LNCAP (cell line): ENCODE measurements around the gene CENPU.

ENCODE experiments used
- TF ChIP-seq, protein P1 (sequence below): fragments of 450-650 bp; IDR thresholded peaks from 2 replicates; pipeline ENCODE4 v1.5.1; 2017; ENCODE audit warnings: mild to moderate bottlenecking

CENPU gene, protein sequence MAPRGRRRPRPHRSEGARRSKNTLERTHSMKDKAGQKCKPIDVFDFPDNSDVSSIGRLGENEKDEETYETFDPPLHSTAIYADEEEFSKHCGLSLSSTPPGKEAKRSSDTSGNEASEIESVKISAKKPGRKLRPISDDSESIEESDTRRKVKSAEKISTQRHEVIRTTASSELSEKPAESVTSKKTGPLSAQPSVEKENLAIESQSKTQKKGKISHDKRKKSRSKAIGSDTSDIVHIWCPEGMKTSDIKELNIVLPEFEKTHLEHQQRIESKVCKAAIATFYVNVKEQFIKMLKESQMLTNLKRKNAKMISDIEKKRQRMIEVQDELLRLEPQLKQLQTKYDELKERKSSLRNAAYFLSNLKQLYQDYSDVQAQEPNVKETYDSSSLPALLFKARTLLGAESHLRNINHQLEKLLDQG

DNA sequence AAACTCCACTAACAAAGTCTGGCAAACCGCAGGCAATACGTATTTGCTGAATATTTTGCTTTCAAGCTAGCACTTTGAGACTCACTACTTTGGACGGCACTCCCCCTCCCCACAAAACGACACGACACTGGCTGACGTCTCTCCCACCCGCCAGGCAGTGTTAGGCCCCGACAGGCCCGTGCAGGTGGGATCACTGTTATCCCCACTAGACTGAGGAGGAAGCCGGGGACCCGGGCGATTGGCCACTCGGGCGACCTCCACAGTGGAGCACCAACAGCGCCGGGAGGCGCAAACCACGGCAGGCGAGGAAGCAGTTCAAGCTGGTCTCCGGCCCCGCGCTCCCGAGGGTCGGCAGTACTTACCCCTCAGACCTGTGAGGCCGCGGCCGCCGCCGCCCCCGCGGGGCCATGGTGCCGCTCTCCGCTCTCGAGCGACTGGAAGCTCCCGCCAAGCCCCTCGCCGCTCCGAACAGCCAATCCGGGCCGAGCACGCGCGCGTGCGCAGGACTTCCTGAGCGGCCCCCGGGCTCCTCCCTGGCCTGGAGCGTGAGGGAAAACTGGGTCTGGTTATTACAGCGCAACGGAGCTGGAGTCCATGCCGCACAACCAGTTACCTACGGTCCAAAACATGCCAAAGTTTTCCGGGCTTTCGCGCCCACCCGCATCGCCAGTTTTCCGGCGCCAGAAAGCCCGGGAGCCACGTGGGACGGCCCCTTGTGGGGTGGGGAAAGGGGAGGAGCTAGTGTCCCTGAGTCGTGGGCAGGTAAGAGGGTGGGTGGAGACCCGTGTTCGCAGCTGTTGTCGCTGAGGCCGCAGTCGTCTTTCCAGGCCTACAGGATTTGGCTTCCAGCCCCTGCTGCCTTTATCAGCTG, at the start of gene CENPU:
Gene CENPU, minus strand, starts transcription at position 443 of the 871 bp plus-strand sequence. Its CDS starts 34 bp downstream, at position 409.
- TF ChIP-seq, protein P1, sequence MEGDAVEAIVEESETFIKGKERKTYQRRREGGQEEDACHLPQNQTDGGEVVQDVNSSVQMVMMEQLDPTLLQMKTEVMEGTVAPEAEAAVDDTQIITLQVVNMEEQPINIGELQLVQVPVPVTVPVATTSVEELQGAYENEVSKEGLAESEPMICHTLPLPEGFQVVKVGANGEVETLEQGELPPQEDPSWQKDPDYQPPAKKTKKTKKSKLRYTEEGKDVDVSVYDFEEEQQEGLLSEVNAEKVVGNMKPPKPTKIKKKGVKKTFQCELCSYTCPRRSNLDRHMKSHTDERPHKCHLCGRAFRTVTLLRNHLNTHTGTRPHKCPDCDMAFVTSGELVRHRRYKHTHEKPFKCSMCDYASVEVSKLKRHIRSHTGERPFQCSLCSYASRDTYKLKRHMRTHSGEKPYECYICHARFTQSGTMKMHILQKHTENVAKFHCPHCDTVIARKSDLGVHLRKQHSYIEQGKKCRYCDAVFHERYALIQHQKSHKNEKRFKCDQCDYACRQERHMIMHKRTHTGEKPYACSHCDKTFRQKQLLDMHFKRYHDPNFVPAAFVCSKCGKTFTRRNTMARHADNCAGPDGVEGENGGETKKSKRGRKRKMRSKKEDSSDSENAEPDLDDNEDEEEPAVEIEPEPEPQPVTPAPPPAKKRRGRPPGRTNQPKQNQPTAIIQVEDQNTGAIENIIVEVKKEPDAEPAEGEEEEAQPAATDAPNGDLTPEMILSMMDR = no peak

DNA sequence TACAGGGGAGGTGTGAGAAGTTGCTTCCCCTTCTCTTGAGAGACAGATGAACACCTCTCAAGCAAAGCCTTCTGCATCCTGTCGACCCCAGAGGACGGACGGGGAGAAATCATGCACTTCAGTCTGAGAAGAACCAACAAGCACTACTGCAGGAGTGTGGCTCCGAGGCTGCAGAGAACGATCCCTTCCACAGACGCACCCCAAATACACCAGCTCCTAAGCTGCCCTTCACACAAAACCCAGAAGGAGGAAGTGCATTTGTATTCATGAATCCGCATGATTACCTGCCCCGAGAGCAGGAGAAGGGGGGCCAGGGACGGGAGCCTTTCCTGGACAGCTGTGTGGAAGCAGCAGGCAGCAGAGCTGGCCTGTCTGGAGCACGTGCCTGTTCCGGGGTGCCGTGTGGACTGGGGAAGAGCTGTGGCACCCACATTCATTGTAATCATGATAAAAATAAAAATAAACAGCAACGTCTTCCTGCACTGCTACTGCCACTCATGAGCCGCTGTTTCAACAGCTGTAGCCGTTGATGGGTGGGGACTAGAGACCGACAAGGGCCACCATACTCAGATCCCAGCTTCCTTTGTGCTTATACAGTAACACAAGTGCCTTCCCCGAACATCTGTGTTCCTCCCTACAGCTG, 49.0 kb upstream of the CENPU start:
- TF ChIP-seq, protein P1 = no peak

DNA sequence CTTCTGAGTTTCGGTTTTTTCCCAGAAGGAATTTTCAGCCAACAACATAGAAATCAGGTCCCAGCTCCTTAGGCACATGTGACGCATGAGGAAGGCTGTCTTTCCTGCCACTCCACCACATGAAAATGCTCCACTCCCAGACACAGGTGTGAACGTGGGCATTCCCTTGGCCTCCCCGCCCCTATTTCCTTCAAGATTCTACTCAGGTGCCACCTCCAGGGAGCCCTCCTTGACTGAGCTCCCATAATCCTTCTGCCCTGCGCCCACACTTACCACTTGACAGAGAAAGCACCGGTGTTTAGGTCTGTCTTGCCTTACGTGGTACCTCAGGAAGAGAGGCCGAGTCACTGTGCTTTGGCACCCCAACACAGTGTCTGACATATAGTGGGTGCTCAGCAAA, 44.4 kb upstream of the CENPU start:
- TF ChIP-seq, protein P1 = no peak

DNA sequence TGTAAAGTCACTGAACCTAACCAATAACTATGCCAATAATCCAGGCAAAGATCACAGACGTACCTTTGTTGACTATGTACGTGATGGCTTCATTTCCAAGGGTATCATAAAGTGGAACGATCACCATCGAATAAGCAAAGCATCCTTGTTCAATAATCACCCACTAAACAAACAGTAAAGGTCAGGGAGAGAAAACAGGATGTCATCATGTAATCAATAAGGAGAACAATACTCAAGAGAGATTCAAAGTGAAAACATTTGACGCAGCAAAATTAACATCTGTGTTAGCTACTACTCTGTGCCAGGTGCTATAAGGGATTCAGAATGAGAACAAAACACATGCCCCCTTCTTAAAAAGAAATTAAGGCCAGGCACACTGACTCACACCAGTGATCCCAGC, 42.9 kb upstream of the CENPU start:
- TF ChIP-seq, protein P1 = no peak

DNA sequence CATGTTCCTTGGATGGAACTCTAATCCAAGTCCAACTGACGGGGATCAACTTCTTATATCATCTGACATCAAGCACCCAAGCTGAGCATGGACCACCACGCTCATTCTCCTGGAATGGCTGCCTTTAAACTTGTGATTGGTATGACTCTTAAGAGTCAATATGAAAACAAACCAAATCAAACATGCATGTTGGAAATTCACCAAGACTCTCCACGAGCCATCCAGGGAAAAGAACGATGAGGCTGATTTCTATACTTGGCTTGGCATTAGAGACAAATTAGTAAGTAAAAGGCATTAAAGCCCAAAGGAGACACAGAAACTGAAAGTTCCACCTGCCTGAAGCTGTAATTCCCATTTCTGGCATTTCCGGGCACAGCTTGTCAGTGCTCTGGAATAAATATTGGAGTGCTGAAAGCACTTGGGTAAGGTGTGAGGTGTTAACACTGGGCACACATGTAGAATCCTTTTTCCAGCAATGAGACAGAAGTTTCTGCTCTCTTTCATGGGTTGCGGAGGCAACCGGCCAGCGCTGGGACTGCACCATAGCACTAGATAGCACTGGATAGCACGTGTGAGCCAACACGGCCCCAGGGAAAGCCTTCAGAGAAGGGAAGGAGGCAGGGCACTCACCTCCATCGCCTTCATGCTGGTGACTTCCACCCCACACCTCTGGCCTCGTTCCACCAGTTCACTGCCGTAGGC, 42.1 kb upstream of the CENPU start:
- TF ChIP-seq, protein P1 = no peak

DNA sequence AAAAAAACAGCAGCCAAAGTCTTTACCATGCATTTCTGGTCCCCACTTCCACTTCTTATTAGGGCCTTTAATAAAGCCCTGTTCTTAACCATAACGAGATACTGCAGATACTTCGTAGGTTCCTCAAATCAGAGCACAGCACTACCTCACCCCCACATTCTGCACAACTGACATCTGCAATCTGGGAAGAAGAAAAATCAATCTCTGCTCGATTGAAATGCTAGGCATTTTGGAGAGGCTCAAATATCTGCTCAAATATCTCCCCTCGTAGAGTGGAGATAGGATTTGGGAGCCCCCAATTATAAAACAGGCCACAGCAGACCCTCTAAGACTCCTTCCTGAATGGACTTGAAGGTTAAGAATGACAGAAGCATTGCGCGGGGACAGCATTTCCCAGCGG, 40.3 kb upstream of the CENPU start:
- TF ChIP-seq, protein P1 = no peak

DNA sequence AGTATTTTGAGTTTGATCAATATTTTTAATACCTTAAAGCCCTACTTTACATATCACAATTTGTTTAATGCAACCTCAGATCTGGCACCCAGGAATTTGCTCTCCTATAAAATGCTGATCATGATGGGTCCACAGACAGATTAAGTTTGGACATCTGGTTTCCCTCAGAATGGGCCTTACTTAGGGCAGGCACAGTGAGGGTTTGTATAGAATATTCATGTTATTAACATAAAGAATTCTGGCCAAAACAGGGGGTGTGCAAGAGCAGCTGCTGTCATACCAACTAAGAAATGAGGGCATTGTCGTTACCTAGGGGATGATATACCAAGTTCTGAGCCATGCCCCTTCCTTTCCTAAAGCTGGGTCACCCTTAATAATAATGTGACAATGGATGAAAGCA, 37.5 kb upstream of the CENPU start:
- TF ChIP-seq, protein P1 = no peak
